Trophoblast cell (in vitro differentiated cells and primary cell): Measurements from ENCODE around the gene ADCY3.

Source experiments
- DNase-seq, 2 donors: peaks; one replicate each; pipeline ENCODE4 v3.0.0-alpha.2; 2016
- H2AFZ ChIP-seq: 2 replicates; pipeline ENCODE4 v1.6.1; 2013; ENCODE audit warnings: low read length, moderate library complexity, mild to moderate bottlenecking; ENCODE audit not compliant: insufficient read depth, poor library complexity
- H2AK5ac ChIP-seq: 2 replicates; pipeline ENCODE4 v1.6.1; 2013; ENCODE audit warnings: mild to moderate bottlenecking, low read length
- H2BK120ac ChIP-seq: 2 replicates; pipeline ENCODE4 v1.6.1; 2013; ENCODE audit warnings: low read length, mild to moderate bottlenecking, moderate library complexity; ENCODE audit not compliant: insufficient read depth, poor library complexity
- H2BK12ac ChIP-seq: 2 replicates; pipeline ENCODE4 v1.6.1; 2013; ENCODE audit warnings: mild to moderate bottlenecking, low read length, moderate library complexity
- H2BK5ac ChIP-seq: 2 replicates; pipeline ENCODE4 v1.6.1; 2013; ENCODE audit warnings: low read length, low read depth, moderate library complexity, mild to moderate bottlenecking; ENCODE audit not compliant: poor library complexity
- H3K14ac ChIP-seq: 2 replicates; pipeline ENCODE4 v1.6.1; 2013; ENCODE audit warnings: mild to moderate bottlenecking, low read length
- H3K18ac ChIP-seq: 2 replicates; pipeline ENCODE4 v1.6.1; 2013; ENCODE audit warnings: mild to moderate bottlenecking, low read length
- H3K23ac ChIP-seq: 2 replicates; pipeline ENCODE4 v1.6.1; 2013; ENCODE audit warnings: low read length
- H3K27ac ChIP-seq: 2 replicates; pipeline ENCODE4 v1.5.1; 2013; ENCODE audit warnings: low read depth, mild to moderate bottlenecking, inconsistent platforms, low read length, moderate library complexity
- H3K27me3 ChIP-seq: 2 replicates; pipeline ENCODE4 v1.6.1; 2013; ENCODE audit warnings: inconsistent platforms, mild to moderate bottlenecking, low read length, moderate library complexity; ENCODE audit not compliant: insufficient read depth
- H3K36me3 ChIP-seq, 2 experiments: 1 replicate in 1 of 2; 2 replicates in 1 of 2; pipeline ENCODE4 v1.6.1; 2013; ENCODE audit warnings: low read length in 2 of 2, mild to moderate bottlenecking in 2 of 2, moderate library complexity in 1 of 2; ENCODE audit not compliant: insufficient read depth in 2 of 2, control insufficient read depth in 1 of 2
- H3K4ac ChIP-seq: 2 replicates; pipeline ENCODE4 v1.6.1; 2013; ENCODE audit warnings: low read depth, mild to moderate bottlenecking, low read length, moderate library complexity
- H3K4me1 ChIP-seq, 2 experiments: 1 replicate in 1 of 2; 2 replicates in 1 of 2; pipeline ENCODE4 v1.6.1; 2013; ENCODE audit warnings: low read length in 2 of 2, mild to moderate bottlenecking in 2 of 2, moderate library complexity in 1 of 2; ENCODE audit not compliant: insufficient read depth in 2 of 2, control insufficient read depth in 1 of 2
- H3K4me2 ChIP-seq: 2 replicates; pipeline ENCODE4 v1.6.1; 2013; ENCODE audit warnings: inconsistent platforms, mild to moderate bottlenecking, low read length, moderate library complexity
- H3K4me3 ChIP-seq: 2 replicates; pipeline ENCODE4 v1.5.1; 2013; ENCODE audit warnings: mild to moderate bottlenecking, low read depth, low read length, inconsistent platforms
- H3K79me1 ChIP-seq: one replicate; pipeline ENCODE4 v1.6.1; 2013; ENCODE audit warnings: low read length
- H3K79me2 ChIP-seq: 2 replicates; pipeline ENCODE4 v1.6.1; 2013; ENCODE audit warnings: low read length, mild to moderate bottlenecking; ENCODE audit not compliant: control insufficient read depth, insufficient read depth, poor library complexity
- H3K9ac ChIP-seq: 2 replicates; pipeline ENCODE4 v1.6.1; 2013; ENCODE audit warnings: mild to moderate bottlenecking, low read length
- H3K9me3 ChIP-seq: 2 replicates; pipeline ENCODE4 v1.6.1; 2013; ENCODE audit warnings: low read depth, mild to moderate bottlenecking, control low read depth, inconsistent platforms, low read length; ENCODE audit not compliant: insufficient read depth
- H4K12ac ChIP-seq: 2 replicates; pipeline ENCODE4 v1.6.1; 2013; ENCODE audit warnings: low read depth, mild to moderate bottlenecking, low read length, moderate library complexity
- H4K8ac ChIP-seq: 2 replicates; pipeline ENCODE4 v1.6.1; 2013; ENCODE audit warnings: low read depth, mild to moderate bottlenecking, low read length, moderate library complexity
- H4K91ac ChIP-seq: one replicate; pipeline ENCODE4 v1.6.1; 2013; ENCODE audit warnings: low read depth, mild to moderate bottlenecking, low read length, moderate library complexity
- WGBS: extraction: QIAGEN DNeasy Blood & Tissue Kit; methylation state at CpG from one replicate; pipeline ENCODE4 v1.1.7; 2013; ENCODE audit warnings: missing lambda C conversion rate; ENCODE audit not compliant: insufficient read length, insufficient coverage; ENCODE audit errors: extremely low coverage; 5-methylcytosine and 5-hydroxymethylcytosine counted together

The ADCY3 gene

GRCh38 chr2:24855022-24855622, 64.9 kb downstream of the ADCY3 start:
- Histone ChIP-seq H3K36me3 (no peaks in the 10 kb centered on the region), H4K12ac (no peak overlapping the region), H3K23ac (no peak overlapping the region), H3K4me3 (no peak overlapping the region), H2BK120ac (no peak overlapping the region), H4K8ac (no peak overlapping the region), H3K27me3 (no peaks in the 10 kb centered on the region), H3K9ac (no peak overlapping the region), H3K79me2 (no peaks in the 10 kb centered on the region), H3K79me1 (no peaks in the 10 kb centered on the region), H3K4me2 (no peak overlapping the region), H2BK12ac (no peak overlapping the region), H3K9me3 (peaks cover 2% of the 10 kb centered on the region), H4K91ac (no peak overlapping the region), H3K18ac (no peak overlapping the region), H3K27ac (no peak overlapping the region), H3K4me1 (peaks cover 6% of the 10 kb centered on the region in 2 experiments), H2AK5ac (no peak overlapping the region), H2BK5ac (no peak overlapping the region), H3K14ac (no peak overlapping the region), H2AFZ (no peak overlapping the region), H3K4ac (no peak overlapping the region)
- no CpG with 5 or more reads among the region's 8 CpGs for WGBS
- no peak for DNase-seq

GRCh38 chr2:24853996-24854395, 66.0 kb downstream of the ADCY3 start:
- no peak overlapping the region for H3K4me3 ChIP-seq
- H3K14ac ChIP-seq: no peak overlapping the region
- H3K27ac ChIP-seq: no peak overlapping the region
- no peaks in the 10 kb centered on the region for H3K36me3 ChIP-seq
- H3K9me3 ChIP-seq: peaks cover 2% of the 10 kb centered on the region
- no peak overlapping the region for H3K9ac ChIP-seq
- WGBS: no CpG with 5 or more reads among the region's 3 CpGs
- no peak overlapping the region for H2AK5ac ChIP-seq
- H3K23ac ChIP-seq: no peak overlapping the region
- no peaks in the 10 kb centered on the region for H3K79me1 ChIP-seq
- H4K12ac ChIP-seq: no peak overlapping the region
- no peak overlapping the region for H2BK120ac ChIP-seq
- H2BK5ac ChIP-seq: no peak overlapping the region
- no peak overlapping the region for H3K4me2 ChIP-seq
- no peaks in the 10 kb centered on the region for H3K79me2 ChIP-seq
- no peaks in the 10 kb centered on the region for H3K27me3 ChIP-seq
- H3K4ac ChIP-seq: no peak overlapping the region
- peak in 1 of 2 donors; percentile 21 for DNase-seq
- H2BK12ac ChIP-seq: no peak overlapping the region
- H4K8ac ChIP-seq: no peak overlapping the region
- no peak overlapping the region for H3K18ac ChIP-seq
- no peak overlapping the region for H4K91ac ChIP-seq
- peaks cover 6% of the 10 kb centered on the region in 2 experiments for H3K4me1 ChIP-seq
- H2AFZ ChIP-seq: no peak overlapping the region

GRCh38 chr2:24853046-24853445, 67.0 kb downstream of the ADCY3 start:
- H3K14ac ChIP-seq: no peak overlapping the region
- H2AFZ ChIP-seq: no peak overlapping the region
- H3K79me2 ChIP-seq: no peaks in the 10 kb centered on the region
- no peak overlapping the region for H2BK12ac ChIP-seq
- no peak overlapping the region for H2BK120ac ChIP-seq
- H3K4ac ChIP-seq: no peak overlapping the region
- H3K4me3 ChIP-seq: no peak overlapping the region
- no peak overlapping the region for H2AK5ac ChIP-seq
- no peaks in the 10 kb centered on the region for H3K79me1 ChIP-seq
- peaks cover 8% of the 10 kb centered on the region for H3K9me3 ChIP-seq
- no peaks in the 10 kb centered on the region for H3K36me3 ChIP-seq
- WGBS: no CpG with 5 or more reads among the region's 9 CpGs
- H3K23ac ChIP-seq: no peak overlapping the region
- H3K27me3 ChIP-seq: no peaks in the 10 kb centered on the region
- no peak overlapping the region for H4K12ac ChIP-seq
- no peak for DNase-seq
- H3K4me2 ChIP-seq: no peak overlapping the region
- H4K91ac ChIP-seq: no peak overlapping the region
- H3K4me1 ChIP-seq: peaks cover 6% of the 10 kb centered on the region in 2 experiments
- no peak overlapping the region for H3K18ac ChIP-seq
- no peak overlapping the region for H2BK5ac ChIP-seq
- no peak overlapping the region for H3K27ac ChIP-seq
- H3K9ac ChIP-seq: no peak overlapping the region
- H4K8ac ChIP-seq: no peak overlapping the region

- peaks cover 10% of the 10 kb centered on the region for H3K9me3 ChIP-seq
- no peak overlapping the region for H4K91ac ChIP-seq
- H3K27ac ChIP-seq: no peak overlapping the region
- H3K18ac ChIP-seq: no peak overlapping the region
- no peak overlapping the region for H3K4me2 ChIP-seq
- H4K12ac ChIP-seq: no peak overlapping the region
- no CpG with 5 or more reads among the region's 23 CpGs for WGBS
- H3K4me3 ChIP-seq: no peak overlapping the region
- no peak overlapping the region for H3K23ac ChIP-seq
- no peak overlapping the region for H2AK5ac ChIP-seq
- no peak overlapping the region for H4K8ac ChIP-seq
- H3K4ac ChIP-seq: no peak overlapping the region
- no peaks in the 10 kb centered on the region for H3K27me3 ChIP-seq
- peaks cover 6% of the 10 kb centered on the region in 2 experiments for H3K4me1 ChIP-seq
- H2BK5ac ChIP-seq: no peak overlapping the region
- H3K9ac ChIP-seq: no peak overlapping the region
- no peaks in the 10 kb centered on the region for H3K79me1 ChIP-seq
- no peak for DNase-seq
- H3K79me2 ChIP-seq: no peaks in the 10 kb centered on the region
- no peaks in the 10 kb centered on the region for H3K36me3 ChIP-seq
- no peak overlapping the region for H2AFZ ChIP-seq
- H2BK12ac ChIP-seq: no peak overlapping the region
- H3K14ac ChIP-seq: no peak overlapping the region
- H2BK120ac ChIP-seq: no peak overlapping the region
Measured at GRCh38 chr2:24852431-24853020, 67.5 kb downstream of the ADCY3 start.
